NK-92 treated with Interleukin-12 subunit alpha and Interleukin-12 subunit beta, amount 100 ng/mL, for 24 hours (cell line): ENCODE data around the gene MCAM.

ENCODE experiments used
- DNase-seq: peaks from one replicate; lab custom pipeline; 2025; lab: John Stamatoyannopoulos, UW

MCAM gene

GRCh38 chr11:119262668-119263351 is 54.1 kb downstream of the MCAM start:
- DNase-seq, result no peak

- no peak for DNase-seq
These were observed 57.9 kb downstream of the MCAM start for GRCh38 chr11:119258983-119259382.
